Neuronal stem cell (in vitro differentiated cells): ENCODE measurements around the gene PRKACB.

Experiments
- DNase-seq: peaks from one replicate; pipeline ENCODE4 v3.0.0-alpha.2; 2013; ENCODE audit warnings: low spot score
- H2AFZ ChIP-seq: one replicate; pipeline ENCODE4 v1.6.1; 2013; ENCODE audit warnings: mild to moderate bottlenecking, low read length, inconsistent platforms
- H2AK5ac ChIP-seq: 2 replicates; pipeline ENCODE4 v1.6.1; 2013; ENCODE audit warnings: low read depth, mild to moderate bottlenecking, inconsistent platforms, low read length, moderate library complexity, mixed read lengths
- H2BK120ac ChIP-seq: 2 replicates; pipeline ENCODE4 v1.6.1; 2013; ENCODE audit warnings: low read depth, mild to moderate bottlenecking, inconsistent platforms, low read length, moderate library complexity, mixed read lengths
- H2BK12ac ChIP-seq: one replicate; pipeline ENCODE4 v1.6.1; 2013; ENCODE audit warnings: low read length, inconsistent platforms
- H2BK15ac ChIP-seq: 2 replicates; pipeline ENCODE4 v1.6.1; 2013; ENCODE audit warnings: mild to moderate bottlenecking, low read length, inconsistent platforms, mixed read lengths
- H2BK5ac ChIP-seq: one replicate; pipeline ENCODE4 v1.6.1; 2013; ENCODE audit warnings: inconsistent platforms, mild to moderate bottlenecking, low read length, moderate library complexity
- H3K14ac ChIP-seq: one replicate; pipeline ENCODE4 v1.6.1; 2013; ENCODE audit warnings: low read length, inconsistent platforms
- H3K18ac ChIP-seq: 2 replicates; pipeline ENCODE4 v1.6.1; 2013; ENCODE audit warnings: low read length, inconsistent platforms
- H3K23ac ChIP-seq: 2 replicates; pipeline ENCODE4 v1.6.1; 2013; ENCODE audit warnings: low read depth, mild to moderate bottlenecking, mixed read lengths, low read length, inconsistent platforms; ENCODE audit not compliant: poor library complexity
- H3K27ac ChIP-seq: replicated peaks from 3 replicates; pipeline ENCODE4 v1.5.1; 2013; ENCODE audit warnings: low read length, inconsistent platforms
- H3K27me3 ChIP-seq, 3 experiments: 2 replicates each; pipeline ENCODE4 v1.6.1; 2013; ENCODE audit warnings: low read length in 3 of 3, mild to moderate bottlenecking in 2 of 3, inconsistent platforms in 1 of 3, low read depth in 1 of 3, mixed read lengths in 1 of 3, moderate library complexity in 1 of 3; ENCODE audit not compliant: control insufficient read depth in 3 of 3, insufficient read depth in 3 of 3
- H3K36me3 ChIP-seq, 2 donors: replicated peaks in 1 of 2; 2 replicates each; pipeline ENCODE4 v1.6.1; 2013; ENCODE audit warnings: low read length in 2 of 2; ENCODE audit not compliant: control insufficient read depth in 2 of 2, insufficient read depth in 2 of 2
- H3K4ac ChIP-seq: 2 replicates; pipeline ENCODE4 v1.6.1; 2013; ENCODE audit warnings: inconsistent platforms, mild to moderate bottlenecking, low read length, moderate library complexity
- H3K4me1 ChIP-seq, 2 donors: 1 replicate in 1 of 2; 2 replicates in 1 of 2; pipeline ENCODE4 v1.6.1; 2013; ENCODE audit warnings: low read length in 2 of 2, low read depth in 1 of 2; ENCODE audit not compliant: control insufficient read depth in 2 of 2, insufficient read depth in 1 of 2
- H3K4me2 ChIP-seq: one replicate; pipeline ENCODE4 v1.6.1; 2013; ENCODE audit warnings: mild to moderate bottlenecking, low read length, inconsistent platforms; ENCODE audit not compliant: insufficient read depth, poor library complexity, severe bottlenecking
- H3K4me3 ChIP-seq, 2 donors: 2 replicates each; pipeline ENCODE4 v1.5.1; 2013; ENCODE audit warnings: low read length in 2 of 2, mild to moderate bottlenecking in 2 of 2, inconsistent platforms in 1 of 2, moderate library complexity in 1 of 2
- H3K79me1 ChIP-seq: one replicate; pipeline ENCODE4 v1.6.1; 2013; ENCODE audit warnings: low read depth, mild to moderate bottlenecking, inconsistent platforms, low read length, moderate library complexity
- H3K9ac ChIP-seq: one replicate; pipeline ENCODE4 v1.6.1; 2013; ENCODE audit warnings: mild to moderate bottlenecking, low read depth, low read length, inconsistent platforms; ENCODE audit not compliant: poor library complexity
- H3K9me3 ChIP-seq, 2 donors: replicated peaks in 1 of 2; 2 replicates each; pipeline versions ENCODE3 to v1.6.1; 2013; ENCODE audit warnings: low read length in 2 of 2, mild to moderate bottlenecking in 2 of 2, inconsistent platforms in 1 of 2, low read depth in 1 of 2, mixed read lengths in 1 of 2, moderate library complexity in 1 of 2; ENCODE audit not compliant: control insufficient read depth in 2 of 2, insufficient read depth in 1 of 2
- H4K8ac ChIP-seq: one replicate; pipeline ENCODE4 v1.6.1; 2013; ENCODE audit warnings: low read depth, mild to moderate bottlenecking, inconsistent platforms, low read length, moderate library complexity
- H4K91ac ChIP-seq: one replicate; pipeline ENCODE4 v1.6.1; 2013; ENCODE audit warnings: low read length, low read depth, mild to moderate bottlenecking, inconsistent platforms; ENCODE audit not compliant: poor library complexity
- WGBS, 2 donors: extraction: QIAGEN DNeasy Blood & Tissue Kit; methylation state at CpG; one replicate each; pipeline ENCODE4 v1.1.7; 2013; ENCODE audit warnings: missing lambda C conversion rate in 2 of 2, mixed read lengths in 1 of 2; ENCODE audit not compliant: insufficient read length in 2 of 2, insufficient replicate concordance in 1 of 2; ENCODE audit errors: extremely low coverage in 2 of 2; 5-methylcytosine and 5-hydroxymethylcytosine counted together

Gene PRKACB

DNA sequence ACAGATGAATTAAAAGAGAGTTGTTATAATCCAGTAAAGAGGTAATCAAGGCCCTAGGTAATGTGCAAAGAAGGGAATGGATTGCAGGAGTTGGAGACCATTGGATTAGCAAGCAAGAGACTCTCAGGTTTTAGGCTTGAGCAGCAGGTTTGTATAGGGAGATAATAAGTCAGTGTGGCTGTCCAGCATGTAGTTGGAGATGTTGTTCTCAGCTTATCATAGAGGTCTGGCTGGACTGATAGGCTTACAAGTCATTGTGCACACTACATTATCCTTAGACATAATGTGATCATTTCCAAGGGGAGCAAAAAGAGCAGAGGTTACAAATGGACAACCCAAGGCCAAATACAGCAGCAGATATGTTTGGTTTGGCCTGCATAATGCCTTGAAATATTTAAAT, 111.5 kb downstream of the PRKACB start:
- Histone ChIP-seq H3K4me2 (no peak overlapping the region), H3K23ac (no peak overlapping the region), H2BK120ac (no peak overlapping the region), H3K79me1 (no peaks in the 10 kb centered on the region), H2BK12ac (no peak overlapping the region), H3K4ac (no peak overlapping the region), H3K27ac (no peak overlapping the region), H3K9me3 (no peaks in the 10 kb centered on the region), H3K14ac (no peak overlapping the region), H4K8ac (no peak overlapping the region), H3K4me1 (no peaks in the 10 kb centered on the region), H2BK5ac (no peak overlapping the region), H3K36me3 (no peaks in the 10 kb centered on the region), H2AFZ (no peak overlapping the region), H2BK15ac (no peak overlapping the region), H3K27me3 (peaks cover 0 to 12% (median 0%) of the 10 kb centered on the region in 3 experiments), H3K18ac (no peak overlapping the region), H4K91ac (no peak overlapping the region), H2AK5ac (no peak overlapping the region), H3K9ac (no peak overlapping the region), H3K4me3 (no peak overlapping the region)
- DNase-seq, result no peak

DNA sequence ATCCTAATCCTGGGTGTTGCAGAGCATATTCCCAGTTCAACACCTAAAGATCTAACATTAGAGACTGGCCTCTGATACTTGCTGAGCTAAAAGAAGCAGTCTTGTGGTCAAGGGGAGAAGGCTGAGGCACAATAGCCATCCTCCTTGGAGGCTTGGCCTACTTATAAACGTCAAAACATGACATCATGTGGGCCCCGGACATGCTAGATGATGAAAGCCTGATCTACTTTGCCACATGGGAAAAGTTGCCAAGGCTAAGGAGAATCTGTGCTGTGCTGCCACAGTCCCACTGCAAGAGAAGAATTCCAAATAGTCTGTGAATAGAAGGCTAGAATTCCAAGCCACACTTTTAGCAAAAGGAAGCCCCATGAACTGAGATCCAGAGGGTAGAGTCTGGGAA, 113.5 kb downstream of the PRKACB start:
- Histone ChIP-seq H3K79me1 (no peaks in the 10 kb centered on the region), H4K91ac (no peak overlapping the region)

DNA sequence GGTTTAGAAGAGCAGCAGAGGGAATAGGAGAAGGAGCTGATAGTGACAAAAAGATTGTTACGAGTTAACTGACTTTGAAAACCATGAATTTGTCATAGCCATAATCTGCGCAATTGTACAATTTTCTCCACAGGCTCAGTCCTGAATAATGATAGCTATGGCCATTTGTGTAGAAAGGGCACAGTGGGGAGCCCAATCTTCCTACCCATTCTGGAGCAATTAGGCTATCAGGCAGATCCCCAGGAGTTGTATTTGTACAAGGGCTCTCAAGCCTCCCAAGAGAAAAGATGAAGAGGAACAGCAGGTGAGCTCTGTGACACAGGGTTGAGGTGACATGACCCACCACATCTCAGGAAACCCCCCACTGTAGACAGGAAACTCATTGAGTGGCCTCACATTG, 115.3 kb downstream of the PRKACB start:
- Histone ChIP-seq H3K9me3 (no peaks in the 10 kb centered on the region), H2AK5ac (no peak overlapping the region), H2BK120ac (no peak overlapping the region), H3K4me1 (no peaks in the 10 kb centered on the region), H3K4me3 (no peak overlapping the region), H3K4me2 (no peak overlapping the region), H4K91ac (no peak overlapping the region), H2BK15ac (no peak overlapping the region), H3K4ac (no peak overlapping the region), H4K8ac (no peak overlapping the region), H3K18ac (no peak overlapping the region), H3K27me3 (peaks cover 0 to 18% (median 0%) of the 10 kb centered on the region in 3 experiments), H2BK12ac (no peak overlapping the region), H3K36me3 (no peaks in the 10 kb centered on the region), H3K27ac (no peak overlapping the region), H3K23ac (no peak overlapping the region), H3K9ac (no peak overlapping the region), H2BK5ac (no peak overlapping the region), H3K14ac (no peak overlapping the region), H2AFZ (no peak overlapping the region), H3K79me1 (no peaks in the 10 kb centered on the region)
- no CpG with 5 or more reads among the region's 2 CpGs for WGBS, 2 donors
- DNase-seq, result no peak

More for the DNA sequence above, 113.5 kb downstream of the PRKACB start:
- Histone ChIP-seq H3K4ac (no peak overlapping the region), H3K4me3 (no peak overlapping the region), H3K36me3 (no peaks in the 10 kb centered on the region), H2BK15ac (no peak overlapping the region), H3K9ac (no peak overlapping the region), H3K14ac (no peak overlapping the region), H2BK5ac (no peak overlapping the region), H4K8ac (no peak overlapping the region), H3K23ac (no peak overlapping the region), H2BK120ac (no peak overlapping the region), H3K4me2 (no peak overlapping the region), H3K27me3 (peaks cover 0 to 18% (median 0%) of the 10 kb centered on the region in 3 experiments), H2BK12ac (no peak overlapping the region), H3K4me1 (no peaks in the 10 kb centered on the region), H3K9me3 (no peaks in the 10 kb centered on the region), H3K18ac (no peak overlapping the region), H3K27ac (no peak overlapping the region), H2AFZ (no peak overlapping the region), H2AK5ac (no peak overlapping the region)
- DNase-seq, result no peak
- WGBS, 2 donors, result no CpG with 5 or more reads among the region's 2 CpGs

DNA sequence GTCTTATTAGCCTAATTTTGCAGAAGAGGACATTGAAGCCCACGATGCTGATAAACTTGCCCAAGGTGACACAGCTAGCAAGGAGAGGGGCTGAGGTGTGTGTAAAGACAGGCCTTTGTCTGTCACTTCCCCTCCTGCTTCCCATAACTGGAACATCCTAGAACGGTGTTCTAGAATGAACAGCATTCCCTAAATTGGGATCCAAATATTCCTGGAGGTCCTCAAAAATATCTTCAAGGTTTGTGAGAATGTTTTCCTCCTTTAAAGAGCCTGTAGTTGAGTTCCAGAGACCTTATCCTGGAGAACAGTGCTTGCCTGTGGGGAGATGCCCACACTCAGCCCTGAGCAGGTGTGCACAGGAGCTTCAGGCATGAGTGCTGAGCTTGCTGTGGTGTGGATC, 115.9 kb downstream of the PRKACB start:
- Histone ChIP-seq H3K4me3 (no peak overlapping the region), H3K27me3 (peaks cover 0 to 18% (median 0%) of the 10 kb centered on the region in 3 experiments), H2AFZ (no peak overlapping the region), H3K18ac (no peak overlapping the region), H2BK5ac (no peak overlapping the region), H2BK12ac (no peak overlapping the region), H2BK15ac (no peak overlapping the region), H3K4me1 (no peaks in the 10 kb centered on the region), H3K36me3 (no peaks in the 10 kb centered on the region), H3K4me2 (no peak overlapping the region), H4K91ac (no peak overlapping the region), H2BK120ac (no peak overlapping the region), H3K79me1 (no peaks in the 10 kb centered on the region), H3K9me3 (no peaks in the 10 kb centered on the region), H3K4ac (no peak overlapping the region), H2AK5ac (no peak overlapping the region), H3K9ac (no peak overlapping the region), H3K27ac (no peak overlapping the region), H3K14ac (no peak overlapping the region), H3K23ac (no peak overlapping the region), H4K8ac (no peak overlapping the region)
- no peak for DNase-seq
- no CpG with 5 or more reads among the region's 2 CpGs for WGBS, 2 donors
